CD14-positive monocyte (primary cell): ENCODE data around the gene TNIK. TPM values are rescaled to one million over a fixed set of nuclear protein-coding genes. Genes with fewer than 3 reads are reported as not detected.

Experiments
- DNase-seq, 3 donors: peaks; one replicate each; pipeline ENCODE4 v3.0.0-alpha.2; 2011 to 2022
- H2AFZ ChIP-seq: 2 replicates; pipeline ENCODE4 v1.6.0; 2012; ENCODE audit warnings: mild to moderate bottlenecking, low read depth, low read length, inconsistent platforms; ENCODE audit not compliant: insufficient read depth, poor library complexity, severe bottlenecking
- H3K27ac ChIP-seq, 2 donors: 1 replicate in 1 of 2; 2 replicates in 1 of 2; pipeline ENCODE4 v1.5.1; 2012 to 2013; ENCODE audit warnings: low read length in 2 of 2, control low read depth in 1 of 2, inconsistent platforms in 1 of 2, low read depth in 1 of 2, mild to moderate bottlenecking in 1 of 2
- H3K27me3 ChIP-seq, 2 donors: one replicate each; pipeline versions ENCODE4 v1.6.0 to v1.6.1; 2011 to 2013; ENCODE audit warnings: low read length in 2 of 2; ENCODE audit not compliant: control insufficient read depth in 2 of 2, insufficient read depth in 2 of 2
- H3K36me3 ChIP-seq, 2 donors: replicated peaks in 1 of 2; 1 replicate in 1 of 2; 2 replicates in 1 of 2; pipeline versions ENCODE4 v1.5.1 to v1.6.1; 2012 to 2013; ENCODE audit warnings: low read length in 2 of 2, control low read depth in 1 of 2, inconsistent platforms in 1 of 2, mild to moderate bottlenecking in 1 of 2; ENCODE audit not compliant: insufficient read depth in 2 of 2, control insufficient read depth in 1 of 2
- H3K4me1 ChIP-seq, 2 donors: 1 replicate in 1 of 2; 2 replicates in 1 of 2; pipeline versions ENCODE4 v1.5.1 to v1.6.1; 2012 to 2013; ENCODE audit warnings: low read length in 2 of 2, control low read depth in 1 of 2, inconsistent platforms in 1 of 2, mild to moderate bottlenecking in 1 of 2, moderate library complexity in 1 of 2; ENCODE audit not compliant: insufficient read depth in 2 of 2, control insufficient read depth in 1 of 2
- H3K4me2 ChIP-seq: replicated peaks from 2 replicates; pipeline ENCODE3; 2012; ENCODE audit warnings: low read length, moderate library complexity, mild to moderate bottlenecking; ENCODE audit not compliant: poor library complexity, severe bottlenecking; ENCODE audit errors: extremely low read depth
- H3K4me3 ChIP-seq, 3 experiments: fragments of 200-600 bp in 1 of 3; sonication (generic) in 1 of 3; replicated peaks in 1 of 3; 1 replicate in 2 of 3; 2 replicates in 1 of 3; pipeline ENCODE4 v1.5.1; 2011 to 2013; ENCODE audit warnings: low read length in 3 of 3, mild to moderate bottlenecking in 3 of 3, control low read depth in 2 of 3, low read depth in 2 of 3, inconsistent platforms in 1 of 3, moderate library complexity in 1 of 3
- H3K79me2 ChIP-seq: 2 replicates; pipeline ENCODE4 v1.6.0; 2012; ENCODE audit warnings: mild to moderate bottlenecking, control low read depth, inconsistent platforms, low read length, moderate library complexity; ENCODE audit not compliant: insufficient read depth
- H3K9ac ChIP-seq: 2 replicates; pipeline ENCODE4 v1.6.0; 2017; ENCODE audit warnings: low read length, mild to moderate bottlenecking; ENCODE audit not compliant: insufficient read depth, poor library complexity, severe bottlenecking
- H3K9me3 ChIP-seq, 2 donors: replicated peaks in 1 of 2; 1 replicate in 1 of 2; 2 replicates in 1 of 2; pipeline versions ENCODE4 v1.5.1 to v1.6.1; 2012 to 2013; ENCODE audit warnings: low read length in 2 of 2, control low read depth in 1 of 2; ENCODE audit not compliant: control insufficient read depth in 1 of 2, insufficient read depth in 1 of 2
- H4K20me1 ChIP-seq: 2 replicates; pipeline ENCODE4 v1.6.0; 2012; ENCODE audit warnings: mild to moderate bottlenecking, low read length, control low read depth, moderate library complexity; ENCODE audit not compliant: insufficient read depth
- H3K27ac Mint-ChIP-seq, 7 donors: one replicate each; pipeline ENCODE4 v1.8.0; 2020; ENCODE audit warnings: mild to moderate bottlenecking in 7 of 7, mixed read lengths in 7 of 7, moderate library complexity in 6 of 7, inconsistent platforms in 2 of 7
- H3K27me3 Mint-ChIP-seq, 3 donors: one replicate each; pipeline ENCODE4 v1.8.0; 2021 to 2022; ENCODE audit warnings: low read depth in 3 of 3, mild to moderate bottlenecking in 3 of 3, mixed read lengths in 3 of 3, moderate library complexity in 3 of 3, inconsistent platforms in 1 of 3
- H3K36me3 Mint-ChIP-seq, 2 donors: one replicate each; pipeline ENCODE4 v1.8.0; 2020; ENCODE audit warnings: mixed read lengths in 2 of 2, inconsistent platforms in 1 of 2, mild to moderate bottlenecking in 1 of 2
- H3K4me1 Mint-ChIP-seq: one replicate; pipeline ENCODE4 v1.8.0; 2020; ENCODE audit warnings: mild to moderate bottlenecking, mixed read lengths
- H3K4me3 Mint-ChIP-seq, 2 donors: one replicate each; pipeline ENCODE4 v1.8.0; 2020; ENCODE audit warnings: mild to moderate bottlenecking in 2 of 2, mixed read lengths in 2 of 2, moderate library complexity in 1 of 2
- H3K9me3 Mint-ChIP-seq, 7 donors: one replicate each; pipeline ENCODE4 v1.8.0; 2020 to 2022; ENCODE audit warnings: mixed read lengths in 7 of 7, mild to moderate bottlenecking in 6 of 7, moderate library complexity in 6 of 7, inconsistent platforms in 2 of 7
- CTCF ChIP-seq: fragments of 200-600 bp; IDR thresholded peaks from one replicate; pipeline ENCODE4 v1.8.0; 2022; ENCODE audit warnings: antibody characterized with exemption, mild to moderate bottlenecking
- whole genome bisulfite sequencing: methylation state at CpG from one replicate; pipeline ENCODE4 v1.1.5; 2013; ENCODE audit warnings: missing lambda C conversion rate; ENCODE audit not compliant: insufficient coverage; 5-methylcytosine and 5-hydroxymethylcytosine counted together
- intact Hi-C, 2 donors: fragments of 100-400 bp; cut with micrococcal nuclease; formaldehyde crosslinking; loops; one replicate each; pipeline versions ENCODE4 v1.15.0 to v1.15.1; 2023
- polyA plus RNA-seq, 3 donors: library from polyadenylated mRNA; depleted of rRNA in 1 of 3; unstranded in 2 of 3; stranded (reverse) in 1 of 3; fragments of 300-500 nt in 2 of 3; fragments of >200 nt in 1 of 3; fragmentation: Illumina TruSeq in 2 of 3; gene quantifications; 1 replicate in 2 of 3; 2 replicates in 1 of 3; pipeline ENCODE4 v1.2.3, GENCODE V29; 2012 to 2021

The TNIK gene
- polyA plus RNA-seq, 3 donors = 0.36 to 1.8 (median 0.75) TPM

GRCh38 chr3:171443211-171443957 is 16.8 kb downstream of the TNIK start:
- peaks cover 0 to 2% (median 0%) of the 10 kb centered on the region in 7 donors for H3K9me3 Mint-ChIP-seq
- Histone ChIP-seq H3K79me2 (no peaks in the 10 kb centered on the region), H3K4me3 (no peak overlapping the region), H3K9me3 (no peaks in the 10 kb centered on the region), H2AFZ (no peak overlapping the region), H3K4me2 (no peak overlapping the region), H3K27me3 (no peaks in the 10 kb centered on the region), H3K27ac (no peak overlapping the region), H3K4me1 (no peaks in the 10 kb centered on the region), H3K36me3 (no peaks in the 10 kb centered on the region), H3K9ac (no peak overlapping the region), H4K20me1 (no peaks in the 10 kb centered on the region)
- H3K4me1 Mint-ChIP-seq = no peaks in the 10 kb centered on the region
- H3K27me3 Mint-ChIP-seq = peaks cover 0 to 2% (median 0%) of the 10 kb centered on the region in 3 donors
- DNase-seq = no peak
- H3K36me3 Mint-ChIP-seq = no peaks in the 10 kb centered on the region
- no peak for TF ChIP-seq CTCF
- WGBS = 90% methylated on average over 3 of the region's 6 CpGs
- no peak overlapping the region for H3K4me3 Mint-ChIP-seq
- no peak overlapping the region for H3K27ac Mint-ChIP-seq
- intact Hi-C loops = no loop called here

- no peak for DNase-seq
- Histone ChIP-seq H3K4me1 (no peaks in the 10 kb centered on the region), H3K4me3 (no peak overlapping the region), H3K79me2 (no peaks in the 10 kb centered on the region), H3K4me2 (no peak overlapping the region), H3K27me3 (no peaks in the 10 kb centered on the region), H3K9me3 (no peaks in the 10 kb centered on the region), H3K9ac (no peak overlapping the region), H3K36me3 (no peaks in the 10 kb centered on the region), H3K27ac (no peak overlapping the region), H4K20me1 (no peaks in the 10 kb centered on the region), H2AFZ (no peak overlapping the region)
- Mint-ChIP-seq H3K27me3 (peaks cover 0 to 2% (median 0%) of the 10 kb centered on the region in 3 donors), H3K4me3 (no peak overlapping the region), H3K4me1 (no peaks in the 10 kb centered on the region), H3K27ac (no peak overlapping the region), H3K9me3 (peaks cover 0 to 2% (median 0%) of the 10 kb centered on the region in 7 donors), H3K36me3 (no peaks in the 10 kb centered on the region)
- TF ChIP-seq CTCF = no peak
- intact Hi-C loops = no loop called here
- no CpG with 5 or more reads among the region's 2 CpGs for WGBS
Measured at GRCh38 chr3:171442184-171442583, 18.0 kb downstream of the TNIK start.
